Stimulated activated CD4-positive, alpha-beta T cell treated with anti-CD3 and anti-CD28 coated beads, Interleukin-4, amount 100 ng/mL, for 4 hours (primary cell): Measurements from ENCODE around the gene ZNF397.
A peak's percentile ranks its signal among the peaks of the same experiment; 100 is the strongest.

Source experiments
- DNase-seq, 2 experiments: peaks; one replicate each; pipeline ENCODE4 v3.0.0-alpha.2; 2020

The ZNF397 gene

GRCh38 chr18:35247412-35248249, 6.8 kb downstream of the ZNF397 start:
- no peak for DNase-seq

- DNase-seq = no peak
Measured at GRCh38 chr18:35248429-35248828, 7.6 kb downstream of the ZNF397 start.

- DNase-seq = no peak
Measured at GRCh38 chr18:35252466-35252865, 11.6 kb downstream of the ZNF397 start.

GRCh38 chr18:35253655-35254287, 12.9 kb downstream of the ZNF397 start:
- no peak for DNase-seq

GRCh38 chr18:35256947-35257346, 16.1 kb downstream of the ZNF397 start:
- no peak for DNase-seq

GRCh38 chr18:35264409-35264808, 23.6 kb downstream of the ZNF397 start:
- DNase-seq = no peak

- peak; percentile 71 to 72 for DNase-seq
Measured at GRCh38 chr18:35267161-35267651, 26.4 kb downstream of the ZNF397 start.

GRCh38 chr18:35267809-35268208, 27.0 kb downstream of the ZNF397 start:
- peak in 1 of 2 experiments; percentile 13 for DNase-seq

- no peak for DNase-seq
Measured at GRCh38 chr18:35268821-35269220, 28.0 kb downstream of the ZNF397 start.

- no peak for DNase-seq
Measured at GRCh38 chr18:35271656-35272055, 30.8 kb downstream of the ZNF397 start.

GRCh38 chr18:35276267-35276666, 35.4 kb downstream of the ZNF397 start:
- DNase-seq = no peak

- no peak for DNase-seq
Measured at GRCh38 chr18:35277633-35278032, 36.8 kb downstream of the ZNF397 start.

GRCh38 chr18:35278085-35278484, 37.3 kb downstream of the ZNF397 start:
- DNase-seq = no peak

GRCh38 chr18:35278969-35279368, 38.1 kb downstream of the ZNF397 start:
- no peak for DNase-seq

- no peak for DNase-seq
Measured at GRCh38 chr18:35282353-35282752, 41.5 kb downstream of the ZNF397 start.

GRCh38 chr18:35283923-35284794, 43.3 kb downstream of the ZNF397 start:
- no peak for DNase-seq

GRCh38 chr18:35284841-35285240, 44.0 kb downstream of the ZNF397 start:
- DNase-seq = no peak

GRCh38 chr18:35289293-35289692, 48.5 kb downstream of the ZNF397 start:
- DNase-seq = no peak

GRCh38 chr18:35289727-35290093, 48.9 kb downstream of the ZNF397 start:
- peak; percentile 6 to 21 for DNase-seq

- peak; percentile 94 to 96 for DNase-seq
Measured at GRCh38 chr18:35290094-35290735, 49.4 kb downstream of the ZNF397 start, which contains the start of gene ZSCAN30. Gene ZSCAN30, minus strand, starts transcription at chr18:35290229. Its CDS starts 25,877 bp downstream, at chr18:35264352.

GRCh38 chr18:35291166-35291565, 50.3 kb downstream of the ZNF397 start:
- no peak for DNase-seq

- DNase-seq = no peak
Measured at GRCh38 chr18:35296060-35296459, 55.2 kb downstream of the ZNF397 start.

GRCh38 chr18:35303610-35304009, 62.8 kb downstream of the ZNF397 start:
- no peak for DNase-seq
